Measurements from ENCODE around the gene C11orf42.
A peak's percentile ranks its signal among the peaks of the same experiment; 100 is the strongest.
"Not testable (repeated sequence)": the region's sequence is repeated elsewhere in the genome, so short reads cannot be mapped to it uniquely, and the experiment has no call there.

Gene C11orf42

DNA sequence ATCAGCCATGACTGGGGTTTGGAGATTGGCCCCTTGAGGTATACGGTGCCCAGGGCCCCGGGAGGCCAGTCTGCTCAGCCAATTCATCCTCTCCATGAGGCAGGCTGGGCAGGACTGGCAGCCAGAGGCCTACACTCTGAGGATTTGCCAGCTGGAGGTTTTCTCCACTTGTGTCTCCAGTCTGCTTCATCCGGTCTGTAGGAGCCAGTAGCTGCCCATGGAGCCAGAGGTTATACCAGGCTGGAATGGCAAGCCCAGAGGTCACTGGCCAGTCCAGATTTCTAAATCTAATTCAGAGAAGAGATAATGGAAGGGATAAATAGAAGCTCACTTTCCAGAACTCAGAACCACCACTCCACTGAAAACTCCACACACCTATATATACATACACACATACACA is 19.1 kb downstream of the C11orf42 start:
- no peak for DNase-seq

DNA sequence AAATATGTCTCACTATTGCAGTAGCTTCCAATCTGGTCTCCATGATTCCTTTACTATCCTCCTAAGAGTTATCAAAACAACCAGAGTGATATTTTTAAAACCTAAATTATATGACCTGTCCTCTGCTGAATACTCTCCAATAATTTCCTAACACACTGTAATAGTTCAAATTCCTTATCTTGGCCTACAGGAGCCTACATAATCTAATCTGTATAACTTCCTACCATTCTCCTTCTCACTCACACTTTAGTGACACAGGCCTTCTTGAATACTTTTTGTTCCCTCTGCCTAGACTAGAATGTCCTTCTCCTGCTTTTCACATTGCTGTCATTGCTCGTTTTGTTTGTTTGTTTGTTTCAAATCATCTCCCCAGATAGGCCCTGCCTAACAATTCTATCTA is 19.7 kb downstream of the C11orf42 start:
- no peak for DNase-seq

DNA sequence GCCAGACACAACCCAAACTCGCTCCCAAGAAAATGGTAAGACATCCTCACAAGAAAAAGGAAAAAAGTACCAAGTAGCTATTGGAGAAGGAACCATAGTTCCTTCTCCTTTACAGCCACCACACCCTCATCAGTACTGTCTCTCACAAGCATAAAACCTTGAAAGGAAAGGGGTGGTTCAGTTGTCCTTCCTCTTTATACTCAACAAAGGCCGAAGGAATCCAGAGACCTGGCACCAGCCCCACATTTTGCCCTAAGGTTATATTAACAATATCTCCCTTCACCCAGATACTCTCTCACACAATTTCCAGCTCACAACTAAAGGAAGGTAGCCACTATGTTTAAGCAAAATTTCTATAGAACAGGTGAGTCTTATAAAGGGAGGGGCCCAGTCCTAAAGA is 20.5 kb downstream of the C11orf42 start:
- DNase-seq, result no peak

DNA sequence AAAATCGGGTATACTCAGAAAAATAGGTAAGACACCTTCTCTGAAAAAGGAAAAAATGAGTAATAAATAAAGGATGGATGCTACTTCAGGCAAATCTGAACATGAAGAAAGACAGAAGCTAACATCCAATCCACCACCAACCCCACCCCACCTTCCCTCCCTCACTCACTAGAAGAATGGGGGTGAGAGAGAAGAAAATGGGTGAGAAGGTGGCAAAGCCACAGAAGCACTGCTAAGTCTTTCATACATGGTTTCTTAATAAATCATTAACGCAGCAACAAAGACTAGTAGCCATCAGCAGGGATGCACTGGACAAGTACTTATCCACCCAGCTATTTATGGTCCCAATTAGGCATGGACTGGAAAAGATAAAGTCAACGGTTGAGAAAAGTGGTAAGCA is 23.2 kb downstream of the C11orf42 start:
- no peak for DNase-seq

DNA sequence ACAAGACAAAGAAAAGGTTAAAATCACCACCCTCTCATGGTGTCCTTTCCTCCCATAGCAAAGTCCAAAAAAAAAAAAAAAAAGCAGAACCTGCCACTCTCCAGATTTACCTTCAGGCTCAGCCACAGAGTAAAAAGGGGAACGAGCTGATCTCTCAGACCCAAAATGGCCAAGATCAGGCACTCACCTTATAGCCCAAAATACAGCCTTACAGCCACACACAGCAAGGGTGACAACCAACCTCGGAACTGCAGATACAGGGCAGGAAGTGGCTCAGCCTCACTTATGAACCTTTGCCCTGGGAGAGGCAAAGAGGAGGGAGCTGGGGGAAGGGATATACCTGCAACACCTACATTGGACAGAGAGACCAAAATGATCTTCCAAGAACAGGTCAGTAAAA is 24.6 kb downstream of the C11orf42 start:
- DNase-seq, result no peak

- DNase-seq, result no peak
Observed at GRCh38 chr11:6232899-6233298, 27.5 kb downstream of the C11orf42 start.

- no peak for DNase-seq
Observed at GRCh38 chr11:6233984-6234386, 28.6 kb downstream of the C11orf42 start.

GRCh38 chr11:6234387-6235107 is 29.2 kb downstream of the C11orf42 start, which contains the start of gene FHIP1B:
TSS of gene FHIP1B (minus strand) at chr11:6234636. CDS start at chr11:6224516, 10,120 bp downstream.
- peak; percentile 100 for DNase-seq

DNA sequence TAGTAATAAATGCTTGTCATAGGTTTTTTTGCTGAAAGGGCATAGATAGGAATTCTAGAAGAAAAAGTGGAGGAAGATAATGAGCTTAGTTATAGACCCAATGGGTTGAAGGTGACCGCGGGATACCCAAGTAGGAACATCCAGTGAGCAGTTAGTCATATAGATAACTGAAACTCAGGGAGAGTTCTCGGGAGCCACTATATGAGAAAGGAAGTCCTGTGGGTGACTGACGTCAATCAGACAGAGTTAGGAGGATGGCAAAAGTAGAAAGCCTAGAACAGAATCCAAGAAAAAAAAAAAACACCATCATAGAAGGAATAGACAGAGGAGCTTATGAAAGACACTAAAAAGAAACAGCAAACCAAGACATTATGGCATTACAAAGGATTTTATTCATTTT is 31.9 kb downstream of the C11orf42 start:
- DNase-seq, result no peak

DNA sequence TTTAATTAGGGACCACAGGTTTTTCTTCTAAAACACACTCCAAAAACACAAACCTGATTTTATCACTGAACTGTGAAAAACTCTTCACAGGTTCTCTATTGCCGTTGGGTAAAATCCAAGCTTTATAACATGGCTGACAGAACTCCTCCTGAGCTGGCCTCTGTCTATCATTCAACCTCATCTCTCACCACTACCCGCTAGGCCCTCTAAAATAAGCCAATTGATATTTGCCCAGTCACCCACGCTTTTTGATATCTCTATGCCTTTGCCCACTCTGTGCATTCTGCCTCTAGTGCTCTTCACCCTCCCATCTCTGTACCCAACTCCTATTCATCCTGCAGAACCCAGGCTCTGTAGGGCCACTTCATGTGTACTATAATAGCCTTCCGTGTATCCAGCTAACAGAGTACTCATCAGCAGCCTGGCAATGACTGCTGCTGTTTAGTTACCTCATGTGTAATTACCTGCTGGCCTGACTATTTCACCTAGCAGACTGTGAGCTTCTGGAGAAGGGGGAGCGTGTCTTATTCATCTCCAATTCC is 32.5 kb downstream of the C11orf42 start:
- no peak for DNase-seq

DNA sequence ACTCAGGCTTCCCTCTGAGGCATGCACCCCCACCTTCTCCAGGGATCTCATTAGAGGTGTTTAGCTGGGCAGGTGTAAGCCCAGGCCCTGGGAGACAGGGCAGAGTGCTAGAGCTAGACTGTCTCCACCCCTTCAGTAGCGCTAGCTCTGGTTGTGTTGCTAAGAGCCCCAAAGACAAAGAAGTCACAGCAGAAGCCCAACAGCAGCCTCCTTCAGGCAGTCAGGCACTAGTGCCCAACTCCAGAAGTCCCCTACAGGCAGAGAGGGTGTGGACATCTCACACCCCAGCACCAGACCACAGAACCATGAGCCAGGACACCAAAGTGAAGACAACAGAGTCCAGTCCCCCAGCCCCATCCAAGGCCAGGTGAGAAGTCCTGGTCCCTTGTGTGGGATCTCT is 33.5 kb downstream of the C11orf42 start, which contains the start of gene CNGA4:
CNGA4 (plus strand) TSS at position 188 of the 400 bp plus-strand sequence; CDS start at position 306, 118 bp downstream.
- DNase-seq, result no peak

- DNase-seq, result no peak
Observed at GRCh38 chr11:6240139-6240538, 34.8 kb downstream of the C11orf42 start.

- DNase-seq, result no peak
Observed at GRCh38 chr11:6240781-6241180, 35.4 kb downstream of the C11orf42 start.

DNA sequence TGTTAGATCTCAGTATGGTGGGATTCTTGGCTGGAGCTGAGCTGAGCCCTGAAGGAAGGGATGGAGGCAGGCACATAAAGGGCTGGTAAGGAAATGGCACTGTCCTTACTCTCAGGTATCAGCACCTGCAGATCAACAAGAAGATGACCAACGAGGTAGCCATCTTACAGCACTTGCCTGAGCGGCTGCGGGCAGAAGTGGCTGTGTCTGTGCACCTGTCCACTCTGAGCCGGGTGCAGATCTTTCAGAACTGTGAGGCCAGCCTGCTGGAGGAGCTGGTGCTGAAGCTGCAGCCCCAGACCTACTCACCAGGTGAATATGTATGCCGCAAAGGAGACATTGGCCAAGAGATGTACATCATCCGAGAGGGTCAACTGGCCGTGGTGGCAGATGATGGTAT is 36.0 kb downstream of the C11orf42 start:
- DNase-seq, result no peak

DNA sequence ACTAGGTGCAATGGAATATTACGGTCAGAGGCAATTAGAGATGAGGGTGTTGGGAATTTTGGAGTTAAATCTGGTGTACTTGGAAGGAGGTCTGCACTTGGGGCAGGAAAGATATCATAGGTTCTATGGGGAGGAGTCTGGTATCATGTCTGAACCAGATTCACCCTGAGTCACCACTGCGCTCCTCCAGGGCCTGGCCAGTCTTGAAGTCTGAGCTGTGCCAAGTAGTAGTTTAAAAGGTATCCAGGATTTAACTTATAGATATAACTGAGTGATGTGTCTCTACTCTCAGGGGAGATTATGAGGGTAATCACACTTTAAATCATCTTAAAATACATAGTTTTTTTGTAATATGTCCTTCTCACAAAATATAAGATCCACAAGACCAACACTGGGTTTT is 40.2 kb downstream of the C11orf42 start:
- DNase-seq, result no peak

- no peak for DNase-seq
Observed at GRCh38 chr11:6248248-6248647, 42.9 kb downstream of the C11orf42 start.

DNA sequence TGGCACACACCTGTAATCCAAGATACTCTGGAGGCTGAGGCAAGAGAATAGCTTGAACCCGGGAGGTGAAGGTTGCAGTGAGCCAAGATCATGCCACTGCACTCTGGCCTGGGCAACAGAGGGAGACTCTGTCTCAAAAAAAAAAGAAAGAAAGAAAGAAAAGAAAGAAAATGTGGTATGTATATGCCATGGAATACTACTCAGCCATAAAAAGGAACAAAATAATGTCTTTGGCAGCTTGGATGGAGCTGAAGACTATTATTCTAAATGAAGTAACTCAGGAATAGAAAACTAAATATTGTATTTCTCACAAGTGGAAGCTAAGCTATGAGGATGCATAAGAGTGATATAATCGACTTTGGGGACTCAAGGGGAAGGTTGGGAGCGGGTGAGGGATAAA is 43.5 kb downstream of the C11orf42 start:
- DNase-seq, result not testable (repeated sequence)

GRCh38 chr11:6249770-6250555 is 44.6 kb downstream of the C11orf42 start:
- no peak for DNase-seq

DNA sequence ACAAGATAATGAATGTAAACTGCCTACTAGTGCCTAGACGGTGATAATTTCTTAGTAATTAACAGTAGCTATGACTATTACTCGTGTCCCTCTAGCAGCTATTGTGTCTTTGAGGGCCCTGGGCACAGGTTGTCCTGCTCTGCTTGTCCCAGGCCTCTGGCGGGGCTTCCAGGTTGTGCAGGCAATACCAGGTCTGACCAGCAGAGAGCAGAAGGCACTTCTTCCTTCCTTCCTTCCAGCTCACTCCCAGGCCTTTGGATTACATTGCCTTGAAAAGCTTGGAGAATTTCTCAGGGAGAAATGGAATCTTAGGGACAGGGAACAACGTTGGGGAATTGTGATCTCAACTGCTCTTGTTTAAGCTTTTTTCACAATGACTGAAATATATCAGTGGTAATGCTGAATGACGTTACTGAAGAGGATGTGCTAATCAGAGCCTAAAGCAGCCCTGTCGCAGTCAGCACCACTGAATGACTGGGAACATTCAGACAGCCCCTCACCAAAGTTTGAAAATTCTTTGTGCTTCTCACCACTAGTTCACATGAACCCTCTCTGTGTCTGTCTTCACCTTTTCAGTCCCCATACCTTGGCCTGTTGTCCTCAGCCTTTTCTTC is 45.9 kb downstream of the C11orf42 start:
- peak; percentile 23 for DNase-seq

DNA sequence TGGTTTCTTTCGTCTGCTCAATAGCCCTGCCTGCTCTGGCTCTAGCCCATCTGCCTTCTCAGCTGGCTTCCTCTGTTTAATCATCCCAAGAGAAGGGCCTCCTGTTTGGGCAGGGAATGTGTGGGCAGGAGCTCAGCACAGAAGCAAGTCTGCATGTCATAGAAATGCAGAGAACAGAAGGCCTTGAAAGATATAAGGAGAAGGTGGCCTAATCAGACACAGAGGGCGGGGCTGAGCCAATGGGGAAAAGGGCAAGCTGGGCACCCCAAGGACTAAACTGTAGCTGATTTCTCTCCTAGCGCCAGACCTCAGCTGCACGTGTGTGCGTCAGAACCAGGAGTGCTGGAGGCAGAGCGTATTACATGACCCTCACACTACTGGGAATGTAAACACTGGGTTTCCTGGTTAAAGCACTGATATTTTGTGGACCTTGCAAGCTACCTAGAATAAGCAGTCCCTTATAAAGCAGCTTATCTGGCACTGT is 46.7 kb downstream of the C11orf42 start:
- DNase-seq, result no peak

DNA sequence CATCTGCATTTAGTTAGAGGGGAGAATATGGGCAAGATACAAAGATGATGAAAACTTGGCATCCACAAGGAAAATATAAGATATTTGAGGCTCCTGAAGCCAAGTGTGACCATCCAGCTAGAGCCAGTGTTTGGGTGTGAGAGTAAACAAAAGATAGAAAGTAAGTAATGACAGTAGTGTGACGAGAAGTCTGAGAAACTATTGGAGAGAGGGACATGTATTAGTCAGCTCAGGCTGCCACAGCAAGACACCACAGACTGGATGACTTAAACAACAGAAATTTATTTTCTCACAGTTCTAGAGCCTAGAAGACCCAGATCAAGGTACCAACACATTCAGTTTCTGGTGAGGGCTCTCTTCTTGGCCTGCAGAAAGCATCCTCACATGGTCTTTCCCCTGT is 47.8 kb downstream of the C11orf42 start:
- no peak for DNase-seq

- no peak for DNase-seq
Observed at GRCh38 chr11:6258141-6258540, 52.8 kb downstream of the C11orf42 start.

DNA sequence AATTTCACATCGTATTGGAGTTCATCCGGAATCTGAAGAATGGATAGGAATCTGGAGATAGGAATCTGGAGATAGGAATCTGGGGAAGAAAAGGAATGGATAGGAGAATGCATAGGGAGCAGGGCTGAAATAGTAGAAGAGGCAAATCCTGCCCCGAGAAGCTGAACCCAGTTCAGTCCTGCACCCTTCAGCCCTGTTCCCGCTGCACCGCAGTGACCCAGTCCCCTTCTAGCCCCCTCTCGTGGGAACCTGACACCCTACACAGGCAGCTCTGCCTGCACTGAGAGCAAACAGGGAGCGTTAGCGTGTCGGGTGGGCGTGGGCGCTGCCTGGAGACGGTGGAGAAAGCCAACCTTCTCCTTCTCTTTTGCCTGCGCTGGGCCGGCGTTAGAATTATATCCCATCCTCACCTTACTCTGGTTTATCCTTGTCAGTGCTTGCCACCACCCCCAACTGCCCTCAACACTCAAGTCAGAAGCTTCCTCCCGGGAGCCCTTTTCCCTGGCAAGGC is 53.3 kb downstream of the C11orf42 start:
- DNase-seq, result no peak
